GM18517 (cell line): ENCODE results near the gene CLDN14.
"Not testable (repeated sequence)": the region's sequence is repeated elsewhere in the genome, so short reads cannot be mapped to it uniquely, and the experiment has no call there.

ENCODE experiments used
- ATAC-seq: cut with Tn5 transposase; IDR thresholded peaks from one replicate; pipeline ENCODE4 v1.9.1; 2021; ENCODE audit warnings: mild to moderate bottlenecking, moderate library complexity; ENCODE audit not compliant: unreplicated experiment

CLDN14 gene

GRCh38 chr21:36502365-36502764, 22.4 kb upstream of the CLDN14 start:
- ATAC-seq: no peak

GRCh38 chr21:36501589-36501892, 21.6 kb upstream of the CLDN14 start:
- no peak for ATAC-seq

DNA sequence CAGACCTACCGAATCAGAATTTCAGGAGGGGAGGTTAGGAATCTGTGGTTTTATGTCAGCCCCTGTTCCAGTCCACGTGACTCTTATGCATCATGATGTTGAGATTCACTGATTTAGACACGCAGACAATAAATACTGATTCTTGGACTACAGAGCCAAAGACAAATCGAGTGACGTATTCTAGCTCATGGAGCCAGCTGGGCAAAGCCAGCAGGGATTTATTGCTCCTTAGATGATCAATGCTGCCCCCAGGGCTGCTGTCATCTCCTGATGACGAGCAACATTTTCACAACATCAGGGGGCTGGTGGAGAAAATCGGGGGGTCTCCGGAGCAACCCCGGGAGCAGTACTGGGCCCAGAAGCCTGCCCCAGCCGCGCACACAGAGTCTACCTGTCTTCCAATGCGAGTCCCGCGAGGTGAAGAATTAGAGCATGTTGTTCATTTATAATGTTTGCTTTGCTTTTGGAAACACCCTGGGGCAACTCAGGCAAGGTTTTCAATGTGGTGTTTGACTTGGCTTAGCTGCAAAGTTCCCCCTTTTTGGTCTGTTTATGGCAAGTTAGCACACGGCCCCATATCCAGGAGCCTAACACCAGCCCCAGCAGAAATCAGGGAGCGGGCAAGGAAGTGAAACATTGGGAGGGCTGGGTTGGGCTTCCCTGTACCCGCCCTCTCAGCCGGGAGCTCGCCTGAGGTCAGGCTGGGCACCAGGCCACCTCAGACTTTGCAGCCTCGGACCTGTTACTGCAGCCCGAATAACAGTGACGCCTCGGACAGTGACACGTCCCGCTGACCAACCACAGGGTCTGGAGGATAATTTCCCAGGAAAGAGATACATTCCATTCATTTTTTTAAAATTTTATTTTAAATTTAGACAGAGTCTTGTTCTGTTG, 19.9 kb upstream of the CLDN14 start:
- ATAC-seq: no peak

- no peak for ATAC-seq
Observed at GRCh38 chr21:36494557-36494956, 14.6 kb upstream of the CLDN14 start.

DNA sequence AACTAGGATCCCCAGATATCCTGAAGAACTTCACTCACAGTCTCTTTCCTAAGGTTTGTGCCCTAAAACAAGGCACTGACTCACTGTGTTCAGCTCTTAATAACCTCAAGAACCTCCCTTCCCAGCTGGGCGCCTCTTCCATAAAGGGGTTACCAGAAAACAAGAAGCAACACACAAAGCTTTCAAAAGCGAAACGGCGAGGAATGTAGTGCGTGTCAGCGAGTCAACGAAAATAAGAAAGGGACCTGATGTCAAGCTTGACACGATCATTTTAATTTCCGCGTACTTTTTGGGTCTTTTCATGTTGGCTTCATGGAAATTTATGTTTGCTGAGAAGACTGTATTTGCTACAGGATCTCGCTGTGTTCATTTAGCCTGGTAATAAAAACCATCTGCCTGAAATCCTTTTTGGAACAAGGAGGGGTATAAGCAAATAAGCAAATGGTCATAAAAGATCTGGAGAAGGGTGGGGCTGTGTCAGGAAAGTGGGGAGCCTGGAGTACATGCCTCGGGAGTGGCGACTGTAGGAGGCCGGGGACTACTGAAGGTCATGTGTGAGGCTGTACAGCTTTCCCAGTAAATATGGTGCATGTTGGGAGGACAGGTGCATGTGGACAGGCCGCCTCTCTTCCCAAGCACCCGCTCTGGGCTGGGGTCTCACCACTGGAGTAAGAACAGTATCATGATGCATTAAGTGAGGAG, 11.4 kb upstream of the CLDN14 start:
- no peak for ATAC-seq

DNA sequence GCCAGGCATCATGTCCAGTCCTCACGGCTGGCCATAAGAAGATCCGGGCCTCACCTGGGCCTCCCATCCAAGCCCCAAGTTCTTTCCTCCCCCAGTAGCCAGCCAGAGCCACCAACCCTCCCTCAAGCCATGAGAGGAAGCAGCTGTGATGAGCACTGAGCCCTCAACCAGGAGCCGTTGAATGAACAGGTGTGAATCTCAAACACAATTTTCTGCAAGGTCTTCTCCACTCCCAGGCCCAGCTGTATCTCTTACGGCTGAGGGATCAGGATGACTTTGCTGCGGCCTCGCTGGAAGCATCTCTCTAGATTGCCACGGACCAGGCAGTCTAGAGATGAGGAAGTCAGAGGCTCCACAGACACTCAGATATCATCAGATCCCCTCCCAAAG, 9.8 kb upstream of the CLDN14 start:
- no peak for ATAC-seq

- no peak for ATAC-seq
Observed at GRCh38 chr21:36489103-36489775, 9.3 kb upstream of the CLDN14 start.

DNA sequence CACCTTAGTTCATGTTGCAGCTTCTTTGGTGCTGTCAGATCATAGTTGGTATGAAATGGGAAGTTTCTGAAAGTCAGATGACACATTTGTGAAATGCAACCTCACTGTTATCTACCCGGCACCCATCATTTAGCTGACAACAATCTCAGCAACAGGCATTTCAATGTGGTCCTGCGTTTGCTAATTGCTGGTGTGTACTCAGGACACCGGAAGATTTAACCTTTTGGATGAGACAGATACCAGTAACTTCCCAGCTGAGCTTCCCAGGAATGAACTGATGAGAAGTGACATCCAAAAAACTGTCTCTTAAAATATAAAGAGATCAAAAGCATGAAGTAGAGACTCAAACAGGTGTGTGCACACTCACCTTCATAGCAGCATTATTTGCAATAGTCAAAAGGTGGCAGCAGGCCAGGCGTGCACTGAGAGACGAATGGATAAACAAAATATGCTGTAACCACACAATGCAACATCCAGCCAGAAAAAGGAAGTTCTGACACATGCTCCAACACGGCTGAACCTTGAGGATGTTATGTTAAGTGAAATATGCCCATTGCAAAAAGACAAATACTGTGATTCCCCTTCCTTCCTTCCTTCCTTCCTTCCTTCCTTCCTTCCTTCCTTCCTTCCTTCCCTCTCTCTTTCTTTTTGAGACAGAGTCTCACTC, 7.9 kb upstream of the CLDN14 start:
- ATAC-seq: no peak

DNA sequence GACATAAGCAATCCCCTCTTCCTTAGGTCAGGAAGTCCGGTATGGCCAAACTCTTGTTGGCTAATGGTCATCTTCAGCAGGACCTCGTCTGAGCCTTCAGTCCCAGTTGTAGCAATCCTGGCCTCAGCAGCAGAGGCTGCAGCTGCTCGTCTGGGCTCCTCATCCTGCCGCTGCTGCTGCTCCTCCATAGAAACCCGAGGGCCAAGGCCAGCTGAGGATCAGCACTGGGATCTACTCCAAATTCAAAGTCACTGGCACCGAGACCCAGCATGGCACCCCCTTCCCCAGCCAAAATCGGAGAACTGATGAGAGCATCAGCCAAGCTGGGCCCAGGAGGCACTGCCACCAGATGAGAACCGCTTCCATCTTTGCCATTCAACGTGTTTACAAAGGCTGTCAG, 6.3 kb upstream of the CLDN14 start:
- no peak for ATAC-seq

- ATAC-seq: no peak
Observed at GRCh38 chr21:36485476-36485875, 5.6 kb upstream of the CLDN14 start.

GRCh38 chr21:36483095-36483494, 3.2 kb upstream of the CLDN14 start:
- no peak for ATAC-seq

- no peak for ATAC-seq
Observed at GRCh38 chr21:36482673-36483072, 2.8 kb upstream of the CLDN14 start.

DNA sequence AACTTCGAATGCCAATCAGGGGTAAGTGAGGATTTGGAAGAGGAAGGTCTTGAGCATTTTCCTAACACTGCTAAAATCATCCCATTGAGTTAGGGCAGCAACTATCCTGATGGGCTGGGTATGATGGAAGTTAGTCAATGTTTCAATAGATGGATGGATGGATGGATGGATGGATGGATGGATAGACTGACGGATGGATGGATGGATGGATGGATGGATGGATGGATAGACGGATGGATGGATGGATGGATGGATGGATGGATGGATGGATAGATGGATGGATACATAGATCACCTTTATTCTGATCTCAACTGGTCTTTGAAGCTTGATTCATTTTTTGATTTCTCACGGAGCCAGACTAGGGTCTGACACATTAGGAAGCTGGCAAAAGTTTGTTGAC, 2.3 kb upstream of the CLDN14 start:
- ATAC-seq: no peak

GRCh38 chr21:36481639-36482038, 1.7 kb upstream of the CLDN14 start:
- no peak for ATAC-seq

DNA sequence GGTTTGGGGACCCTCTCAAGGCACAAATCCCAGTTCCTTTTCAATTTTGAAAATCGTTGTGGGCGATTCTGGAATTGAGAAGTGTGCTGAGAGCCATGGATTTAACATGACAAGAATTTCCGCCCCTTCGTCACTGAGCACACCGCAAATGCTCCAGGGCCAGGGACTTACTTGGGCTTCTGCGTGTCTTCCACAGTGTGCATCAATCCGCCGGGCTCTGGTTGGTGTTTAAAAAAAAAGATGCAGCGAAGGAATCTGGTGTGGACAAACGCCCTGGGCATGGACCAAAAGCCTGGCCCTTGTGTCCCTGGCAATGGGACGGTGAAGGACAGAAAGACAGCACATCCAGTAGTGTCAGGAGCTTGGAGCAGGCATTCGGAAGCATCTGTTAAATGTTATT, 696 bp upstream of the CLDN14 start:
- no peak for ATAC-seq

- ATAC-seq: no peak
Observed at GRCh38 chr21:36478941-36479340, 981 bp downstream of the CLDN14 start.

DNA sequence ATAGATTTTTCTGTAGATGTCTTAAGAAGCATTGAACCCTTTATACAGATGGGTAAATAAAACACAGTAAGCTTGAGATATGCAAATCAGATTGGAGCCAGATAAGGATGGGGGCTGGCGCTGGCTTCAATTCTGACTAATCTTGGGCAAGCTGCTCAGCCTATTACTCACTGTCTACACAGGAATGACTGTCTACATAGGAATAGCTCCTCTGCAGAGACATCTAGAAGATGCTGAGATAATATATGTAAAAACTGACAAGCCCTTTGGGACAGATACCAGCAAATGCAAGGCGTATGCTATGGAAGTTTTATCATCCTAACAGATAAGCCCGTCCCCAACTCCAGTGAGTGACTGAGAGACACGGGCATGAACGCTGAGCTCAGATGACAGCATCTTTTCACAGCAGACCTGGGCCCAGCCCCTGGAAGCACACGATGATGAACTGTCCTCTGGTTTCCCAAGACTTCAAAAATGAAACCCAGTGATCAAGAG, 1.7 kb downstream of the CLDN14 start:
- no peak for ATAC-seq

DNA sequence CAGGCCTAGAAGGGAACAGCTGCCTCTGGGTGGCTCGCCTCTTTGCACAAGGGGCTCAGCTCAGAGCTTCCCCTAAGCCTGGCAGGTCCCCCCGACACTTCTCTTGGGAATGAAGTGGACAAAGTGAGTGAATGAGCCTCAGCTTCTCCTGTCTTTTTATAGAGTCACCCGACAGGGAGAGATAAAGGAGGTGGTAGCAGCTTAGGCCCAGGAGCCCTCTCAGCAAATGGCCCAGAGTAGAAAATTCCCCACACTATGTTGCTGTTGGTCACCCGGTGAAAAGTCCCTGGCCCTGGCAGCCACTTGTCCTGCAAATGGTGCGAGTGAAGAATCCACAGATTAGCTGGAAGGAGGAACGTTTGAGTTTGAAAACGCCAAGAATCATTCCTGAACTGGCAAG, 2.4 kb downstream of the CLDN14 start:
- no peak for ATAC-seq

GRCh38 chr21:36477001-36477400, 2.9 kb downstream of the CLDN14 start:
- ATAC-seq: no peak

DNA sequence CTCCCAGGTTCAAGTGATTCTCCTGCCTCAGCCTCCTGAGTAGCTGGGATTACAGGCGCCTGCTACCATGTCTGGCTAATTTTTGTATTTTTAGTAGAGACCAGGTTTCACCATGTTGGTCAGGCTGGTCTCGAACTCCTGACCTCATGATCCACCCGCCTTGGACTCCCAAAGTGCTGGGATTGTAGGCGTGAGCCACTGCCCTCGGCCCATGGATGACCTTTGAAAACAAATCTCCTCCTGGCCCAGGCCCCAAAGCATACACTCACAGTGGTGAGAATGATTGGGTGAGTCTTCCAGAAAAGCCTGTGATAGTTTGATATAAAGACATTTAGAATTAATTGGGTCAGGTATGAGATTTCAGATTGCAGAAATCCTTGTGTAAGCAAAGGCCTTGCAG, 3.4 kb downstream of the CLDN14 start:
- ATAC-seq: not testable (repeated sequence)

- no peak for ATAC-seq
Observed at GRCh38 chr21:36474591-36474990, 5.3 kb downstream of the CLDN14 start.
